Measurements from ENCODE around the gene ATP1A1. TPM values are rescaled to one million over a fixed set of nuclear protein-coding genes. Genes with fewer than 3 reads are reported as not detected.

Gene ATP1A1
- total RNA-seq, 2 donors from 2014 or later: 259 to 313 TPM

- DNase-seq (no peak), ATAC-seq (no peak)
- Mint-ChIP-seq H3K4me3 (no peak overlapping the region), H3K36me3 (ENCODE audit: low read depth) (peaks cover 6% of the 10 kb centered on the region), H3K27me3 (peaks cover 7% of the 10 kb centered on the region), H3K27ac (no peak overlapping the region), H3K4me1 (peaks cover 12% of the 10 kb centered on the region)
- H3K9me3 ChIP-seq (ENCODE audit: control insufficient read depth, low read length, poor library complexity, severe bottlenecking): no peaks in the 10 kb centered on the region
These were observed 39.0 kb upstream of the ATP1A1 start for GRCh38 chr1:116334015-116334547.

- Mint-ChIP-seq H3K4me3 (no peak overlapping the region), H3K27me3 (peaks cover 7% of the 10 kb centered on the region), H3K27ac (no peak overlapping the region), H3K4me1 (peaks cover 15% of the 10 kb centered on the region), H3K36me3 (ENCODE audit: low read depth) (peaks cover 3% of the 10 kb centered on the region)
- ATAC-seq (no peak), DNase-seq (no peak)
- H3K9me3 ChIP-seq (ENCODE audit: control insufficient read depth, low read length, poor library complexity, severe bottlenecking): no peaks in the 10 kb centered on the region
These were observed 38.0 kb upstream of the ATP1A1 start for GRCh38 chr1:116334868-116335635.

GRCh38 chr1:116335850-116336624, 37.0 kb upstream of the ATP1A1 start:
- H3K9me3 ChIP-seq (ENCODE audit: control insufficient read depth, low read length, poor library complexity, severe bottlenecking): no peaks in the 10 kb centered on the region
- Mint-ChIP-seq H3K4me1 (peaks cover 15% of the 10 kb centered on the region), H3K36me3 (ENCODE audit: low read depth) (peaks cover 3% of the 10 kb centered on the region), H3K27ac (no peak overlapping the region), H3K27me3 (peaks cover 7% of the 10 kb centered on the region), H3K4me3 (no peak overlapping the region)
- DNase-seq: no peak
- ATAC-seq: no peak

- peaks cover 14% of the 10 kb centered on the region for H3K4me1 Mint-ChIP-seq
- H3K36me3 Mint-ChIP-seq (ENCODE audit: low read depth): peaks cover 3% of the 10 kb centered on the region
- H3K27me3 Mint-ChIP-seq: peaks cover 7% of the 10 kb centered on the region
- DNase-seq (no peak), ATAC-seq (no peak)
- no peaks in the 10 kb centered on the region for H3K9me3 ChIP-seq (ENCODE audit: control insufficient read depth, low read length, poor library complexity, severe bottlenecking)
- no peak overlapping the region for H3K27ac Mint-ChIP-seq
- H3K4me3 Mint-ChIP-seq: no peak overlapping the region
These were observed 35.6 kb upstream of the ATP1A1 start for GRCh38 chr1:116337398-116337797.

GRCh38 chr1:116338400-116338799, 34.6 kb upstream of the ATP1A1 start:
- ATAC-seq (no peak), DNase-seq (no peak)
- H3K36me3 Mint-ChIP-seq (ENCODE audit: low read depth): peaks cover 3% of the 10 kb centered on the region
- H3K4me1 Mint-ChIP-seq: peaks cover 10% of the 10 kb centered on the region
- H3K27ac Mint-ChIP-seq: no peak overlapping the region
- H3K9me3 ChIP-seq (ENCODE audit: control insufficient read depth, low read length, poor library complexity, severe bottlenecking): no peaks in the 10 kb centered on the region
- peaks cover 7% of the 10 kb centered on the region for H3K27me3 Mint-ChIP-seq
- no peak overlapping the region for H3K4me3 Mint-ChIP-seq

- DNase-seq (no peak), ATAC-seq (no peak)
- no peaks in the 10 kb centered on the region for H3K9me3 ChIP-seq (ENCODE audit: control insufficient read depth, low read length, poor library complexity, severe bottlenecking)
- H3K4me3 Mint-ChIP-seq: no peak overlapping the region
- peaks cover 12% of the 10 kb centered on the region for H3K4me1 Mint-ChIP-seq
- H3K36me3 Mint-ChIP-seq (ENCODE audit: low read depth): no peaks in the 10 kb centered on the region
- no peak overlapping the region for H3K27ac Mint-ChIP-seq
- no peaks in the 10 kb centered on the region for H3K27me3 Mint-ChIP-seq
These were observed 32.4 kb upstream of the ATP1A1 start for GRCh38 chr1:116340506-116341231.

GRCh38 chr1:116343019-116343418, 30.0 kb upstream of the ATP1A1 start:
- H3K4me1 Mint-ChIP-seq: peaks cover 26% of the 10 kb centered on the region
- ATAC-seq: no peak
- H3K4me3 Mint-ChIP-seq: no peak overlapping the region
- no peaks in the 10 kb centered on the region for H3K9me3 ChIP-seq (ENCODE audit: control insufficient read depth, low read length, poor library complexity, severe bottlenecking)
- H3K36me3 Mint-ChIP-seq (ENCODE audit: low read depth): no peaks in the 10 kb centered on the region
- no peak for DNase-seq
- no peaks in the 10 kb centered on the region for H3K27me3 Mint-ChIP-seq
- peak overlapping the region; percentile 2 for H3K27ac Mint-ChIP-seq

GRCh38 chr1:116345011-116345410, 28.0 kb upstream of the ATP1A1 start:
- no peaks in the 10 kb centered on the region for H3K9me3 ChIP-seq (ENCODE audit: control insufficient read depth, low read length, poor library complexity, severe bottlenecking)
- H3K4me1 Mint-ChIP-seq: peaks cover 25% of the 10 kb centered on the region
- DNase-seq: no peak
- H3K27me3 Mint-ChIP-seq: no peaks in the 10 kb centered on the region
- ATAC-seq: no peak
- H3K36me3 Mint-ChIP-seq (ENCODE audit: low read depth): no peaks in the 10 kb centered on the region
- H3K4me3 Mint-ChIP-seq: no peak overlapping the region
- H3K27ac Mint-ChIP-seq: peak overlapping the region; percentile 96

- peak overlapping the region; percentile 52 for H3K4me3 Mint-ChIP-seq
- ATAC-seq: peak; percentile 95
These were observed 27.2 kb upstream of the ATP1A1 start for GRCh38 chr1:116345843-116346242.

GRCh38 chr1:116346943-116347673, 25.9 kb upstream of the ATP1A1 start:
- H3K9me3 ChIP-seq (ENCODE audit: control insufficient read depth, low read length, poor library complexity, severe bottlenecking): no peaks in the 10 kb centered on the region
- no peaks in the 10 kb centered on the region for H3K36me3 Mint-ChIP-seq (ENCODE audit: low read depth)
- peak overlapping the region; percentile 96 for H3K27ac Mint-ChIP-seq
- no peaks in the 10 kb centered on the region for H3K27me3 Mint-ChIP-seq
- no peak overlapping the region for H3K4me3 Mint-ChIP-seq
- no peak for DNase-seq
- peak; percentile 39 for ATAC-seq
- H3K4me1 Mint-ChIP-seq: peaks cover 29% of the 10 kb centered on the region

More at GRCh38 chr1:116345843-116346242, 27.2 kb upstream of the ATP1A1 start:
- no peaks in the 10 kb centered on the region for H3K27me3 Mint-ChIP-seq
- DNase-seq: peak in 2 of 3 donors; percentile 42 to 46
- no peaks in the 10 kb centered on the region for H3K36me3 Mint-ChIP-seq (ENCODE audit: low read depth)
- peak overlapping the region; percentile 96 for H3K27ac Mint-ChIP-seq
- peaks cover 25% of the 10 kb centered on the region for H3K4me1 Mint-ChIP-seq
- no peaks in the 10 kb centered on the region for H3K9me3 ChIP-seq (ENCODE audit: control insufficient read depth, low read length, poor library complexity, severe bottlenecking)

- Mint-ChIP-seq H3K27me3 (no peaks in the 10 kb centered on the region), H3K4me3 (no peak overlapping the region), H3K27ac (peak overlapping the region; percentile 96), H3K36me3 (ENCODE audit: low read depth) (no peaks in the 10 kb centered on the region), H3K4me1 (peaks cover 33% of the 10 kb centered on the region)
- no peak for DNase-seq
- no peaks in the 10 kb centered on the region for H3K9me3 ChIP-seq (ENCODE audit: control insufficient read depth, low read length, poor library complexity, severe bottlenecking)
- ATAC-seq: no peak
These were observed 25.3 kb upstream of the ATP1A1 start for GRCh38 chr1:116347696-116348095.

GRCh38 chr1:116350097-116350645, 22.9 kb upstream of the ATP1A1 start:
- Mint-ChIP-seq H3K4me1 (peaks cover 32% of the 10 kb centered on the region), H3K27ac (no peak overlapping the region), H3K4me3 (no peak overlapping the region), H3K27me3 (no peaks in the 10 kb centered on the region), H3K36me3 (ENCODE audit: low read depth) (no peaks in the 10 kb centered on the region)
- ATAC-seq (no peak), DNase-seq (no peak)
- H3K9me3 ChIP-seq (ENCODE audit: control insufficient read depth, low read length, poor library complexity, severe bottlenecking): no peaks in the 10 kb centered on the region

All from T-helper 17 cell (primary cell).